H1 (cell line): ENCODE data around the gene ELOVL5. TPM values are rescaled to one million over a fixed set of nuclear protein-coding genes. Genes with fewer than 3 reads are reported as not detected.

Experiments
- BCL11A ChIP-seq, 2 experiments: IDR thresholded peaks; one replicate each; pipeline ENCODE4 v1.6.1; 2011; ENCODE audit warnings: low read depth in 2 of 2, low read length in 2 of 2, mild to moderate bottlenecking in 2 of 2
- BRCA1 ChIP-seq: IDR thresholded peaks from 2 replicates; pipeline ENCODE4 v1.6.1; 2012; ENCODE audit warnings: low read depth, low read length, improper control_type of control experiment
- CEBPB ChIP-seq: IDR thresholded peaks from 2 replicates; pipeline ENCODE4 v1.6.1; 2012; ENCODE audit warnings: low read depth, low read length
- EP300 ChIP-seq, 2 experiments: IDR thresholded peaks; 1 replicate in 1 of 2; 2 replicates in 1 of 2; pipeline ENCODE4 v1.6.1; 2011 to 2012; ENCODE audit warnings: low read depth in 2 of 2, low read length in 2 of 2, mild to moderate bottlenecking in 2 of 2, borderline replicate concordance in 1 of 2, inconsistent platforms in 1 of 2, moderate library complexity in 1 of 2
- NANOG ChIP-seq: IDR thresholded peaks from 2 replicates; pipeline ENCODE4 v1.6.1; 2011; ENCODE audit warnings: low read length, low read depth, mild to moderate bottlenecking, inconsistent platforms; ENCODE audit not compliant: insufficient read depth, poor library complexity, severe bottlenecking
- PHF8 ChIP-seq: fragments of 200-600 bp; sonication (generic); conservative IDR thresholded peaks from 2 replicates; pipeline ENCODE4 v1.7.1; 2012; ENCODE audit warnings: low read depth, mild to moderate bottlenecking, inconsistent platforms, low read length, moderate library complexity
- RBBP5 ChIP-seq: IDR thresholded peaks from 2 replicates; pipeline ENCODE4 v1.7.1; 2012; ENCODE audit warnings: low read depth, mild to moderate bottlenecking, inconsistent platforms, low read length, moderate library complexity, borderline replicate concordance
- SIX5 ChIP-seq: IDR thresholded peaks from 2 replicates; pipeline ENCODE4 v1.6.1; 2011; ENCODE audit warnings: mild to moderate bottlenecking, low read depth, low read length
- TAF7 ChIP-seq: optimal IDR thresholded peaks from 2 replicates; pipeline ENCODE3; 2011; ENCODE audit warnings: low read depth, mild to moderate bottlenecking, inconsistent platforms, low read length, moderate library complexity, borderline replicate concordance
- polyA plus RNA-seq, 7 experiments: library from polyadenylated mRNA; depleted of rRNA in 3 of 7; stranded (reverse) in 5 of 7; unstranded in 2 of 7; fragments of >200 nt in 5 of 7; fragments of 200-250 nt in 2 of 7; gene quantifications; 1 replicate in 5 of 7; 2 replicates in 1 of 7; 4 replicates in 1 of 7; pipeline versions ENCODE4 v1.2.1 to v1.2.3, GENCODE V29; 2011 to 2013; ENCODE audit warnings: missing spikeins in 2 of 7, mixed read lengths in 2 of 7
- total RNA-seq: library from RNA; stranded (reverse); fragmentation: NEBNext Ultra II Directional; extraction: Animal tissue kit (Norgen Biotek cat#: 25700); gene quantifications from 2 replicates; pipeline ENCODE4 v1.2.1, GENCODE V29; 2021

Gene ELOVL5
- total and polyA plus RNA-seq, 2 of the 8 experiments (the other 6 are each of a cell fraction or from before 2014, with no cell fraction given), result 113 to 156 TPM

GRCh38 chr6:53244399-53244931 is 104.3 kb downstream of the ELOVL5 start (continued):
- TF ChIP-seq RBBP5 (no peak), CEBPB (no peak), BRCA1 (no peak), BCL11A (IDR thresholded peaks at IDR 0.05; ENCODE audit: low read depth in 2 of 2, low read length in 2 of 2) (no peak), EP300 (IDR thresholded peaks at IDR 0.05; ENCODE audit: borderline replicate concordance in 1 of 2, low read depth in 2 of 2, low read length in 2 of 2) (no peak), NANOG (no peak), TAF7 (no peak), PHF8 (no peak), SIX5 (no peak)
